HG02678 (cell line): ENCODE results near the gene GTF3C1.

Source experiments
- ATAC-seq: cut with Tn5 transposase; IDR thresholded peaks from one replicate; pipeline ENCODE4 v1.9.1; 2021; ENCODE audit warnings: mild to moderate bottlenecking, moderate library complexity; ENCODE audit not compliant: unreplicated experiment

GTF3C1 gene

DNA sequence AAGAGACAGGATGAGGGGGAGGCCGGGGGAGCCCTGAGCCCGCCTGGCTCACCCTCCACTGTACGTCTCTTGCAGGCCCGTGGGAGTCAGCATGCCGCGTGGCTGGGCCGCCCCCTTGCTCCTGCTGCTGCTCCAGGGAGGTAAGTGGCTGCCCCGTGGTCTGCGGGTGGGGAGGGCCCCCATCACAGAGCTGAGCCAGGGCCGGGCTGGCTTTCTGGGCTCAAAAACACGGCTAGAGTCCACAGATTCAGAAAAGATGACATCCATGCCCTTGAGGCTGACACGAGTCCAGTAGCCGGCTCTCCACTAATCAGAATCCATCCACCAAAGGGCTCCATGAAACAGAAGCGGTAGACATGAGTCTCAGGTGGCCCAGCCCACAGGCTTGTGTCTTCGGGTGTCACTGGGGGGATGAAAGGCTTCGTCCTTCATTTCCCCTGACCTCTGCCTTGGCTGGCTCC lies 119.7 kb downstream of the GTF3C1 start:
- ATAC-seq, result no peak

DNA sequence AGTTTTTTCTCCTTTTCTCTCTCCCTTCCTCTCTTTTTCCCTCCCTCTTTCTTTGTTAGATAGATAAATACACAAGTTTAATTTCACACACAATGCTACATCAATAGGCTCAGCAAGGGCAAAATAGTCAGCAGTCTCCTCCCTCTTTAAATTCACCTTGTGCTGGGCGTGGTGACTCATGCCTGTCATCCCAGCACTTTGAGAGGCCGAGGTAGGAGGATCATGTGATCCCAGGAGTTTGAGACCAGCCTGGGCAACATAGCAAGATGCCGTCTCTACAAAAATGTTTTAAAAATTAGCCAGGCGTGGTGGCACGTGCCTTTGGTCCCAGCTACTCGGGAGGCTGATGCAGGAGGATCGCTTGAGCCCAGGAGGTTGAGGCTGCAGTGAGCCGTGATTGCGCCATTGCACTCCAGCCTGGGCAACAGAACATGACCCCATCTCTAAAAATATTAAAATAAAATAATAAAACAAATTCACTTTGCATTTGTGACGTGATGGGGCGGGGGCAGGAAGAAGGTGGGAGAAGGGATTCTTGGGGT lies 120.3 kb downstream of the GTF3C1 start:
- ATAC-seq, result no peak

DNA sequence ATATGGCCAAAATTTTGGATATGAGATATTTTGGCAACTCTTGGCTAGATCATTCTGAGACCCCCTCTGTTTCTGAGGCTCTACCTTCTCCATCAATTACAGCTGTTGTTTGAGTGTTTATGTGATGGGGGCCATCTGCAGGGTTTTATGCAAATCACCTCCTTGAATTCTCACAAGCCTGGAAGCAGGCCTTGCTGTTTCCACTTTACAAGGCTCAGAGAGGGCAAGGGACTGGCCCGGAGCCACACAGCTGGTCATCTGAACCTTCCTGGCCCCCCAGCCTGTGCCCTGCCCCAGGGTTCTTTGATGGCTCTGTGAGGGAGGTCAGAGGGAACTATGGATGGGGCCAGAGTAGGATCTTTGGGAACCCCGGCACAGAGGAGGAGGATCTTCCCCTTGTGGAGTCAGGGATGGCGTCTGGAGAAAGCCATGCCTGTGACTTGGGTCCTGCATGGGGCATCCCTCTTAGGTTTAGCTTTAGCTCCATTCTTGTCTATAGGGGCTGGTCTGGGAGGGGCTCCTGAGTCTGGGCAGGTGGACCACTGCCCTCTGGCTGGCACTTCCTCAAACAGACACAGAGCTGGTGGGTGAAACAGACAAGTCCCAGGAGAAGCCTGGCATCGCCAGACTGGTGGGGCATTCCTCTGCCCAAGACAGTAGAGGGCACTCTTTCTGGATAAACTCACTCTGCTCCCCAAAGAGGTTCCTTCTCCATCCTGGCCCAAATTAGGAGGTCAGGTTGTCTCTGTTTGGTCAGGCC lies 121.5 kb downstream of the GTF3C1 start:
- no peak for ATAC-seq

DNA sequence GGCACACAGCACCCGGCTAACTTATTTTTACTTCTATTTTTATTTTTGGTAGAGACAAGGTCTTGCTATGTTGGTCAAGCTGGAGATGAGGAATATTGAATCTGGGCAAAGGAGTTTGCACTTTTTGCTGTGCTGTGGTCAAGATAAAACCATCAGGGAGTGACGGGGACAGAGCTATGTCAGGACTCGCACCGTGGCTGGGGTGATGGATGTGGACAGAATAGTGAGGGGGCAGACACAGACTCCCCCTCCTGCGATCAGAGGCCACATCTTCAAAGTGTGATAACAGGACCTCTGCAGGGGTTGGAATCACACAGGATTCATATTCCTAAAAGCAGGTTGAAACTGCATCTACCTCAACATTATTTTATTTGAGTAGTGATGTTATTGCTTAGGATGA lies 122.2 kb downstream of the GTF3C1 start:
- no peak for ATAC-seq

DNA sequence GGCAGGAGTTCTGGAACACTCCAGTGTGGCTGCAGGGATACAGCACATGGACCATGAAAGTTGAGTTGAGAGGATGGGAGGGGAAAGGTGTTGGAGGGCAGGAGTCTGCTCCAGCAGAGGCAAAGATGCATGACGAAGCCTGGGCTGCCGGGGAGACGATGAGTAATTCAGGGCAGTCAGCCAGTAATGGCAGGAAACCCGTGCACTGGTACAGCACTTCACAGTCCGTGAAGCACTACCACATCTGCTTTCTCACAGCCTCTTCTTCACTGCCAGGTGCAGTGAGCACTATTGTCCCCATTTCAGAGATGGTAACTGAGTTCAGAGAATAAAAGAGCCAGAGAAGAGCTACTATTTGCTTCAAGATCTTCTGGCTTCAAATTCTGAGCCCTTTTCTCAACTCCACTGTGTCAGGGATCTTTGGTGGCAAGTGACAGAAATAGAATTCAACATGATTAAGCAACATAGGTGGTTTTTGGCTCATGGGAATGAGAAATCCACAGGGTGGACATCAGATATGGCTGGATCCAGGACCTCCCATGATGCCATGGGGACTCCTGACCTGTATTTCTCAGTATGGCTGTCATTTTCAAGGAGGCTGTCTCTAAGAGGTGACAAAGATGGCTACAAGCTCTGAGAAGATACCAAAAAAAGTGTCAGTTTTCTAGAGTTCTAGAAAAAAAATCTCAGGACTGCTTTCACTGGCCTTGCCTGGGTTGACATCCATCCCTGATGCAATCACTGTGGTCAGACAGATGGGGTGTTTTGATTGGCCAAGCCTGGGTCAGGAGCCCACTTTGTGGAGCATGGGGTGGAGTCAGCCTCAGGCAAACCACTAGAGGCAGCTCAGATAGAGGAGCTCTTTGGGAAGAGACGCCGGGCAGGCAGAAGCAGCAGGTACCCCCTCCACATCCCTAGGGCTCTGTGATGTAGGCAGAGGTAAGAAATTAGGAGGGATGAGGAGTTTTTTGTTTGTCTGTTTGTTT lies 123.0 kb downstream of the GTF3C1 start:
- ATAC-seq, result peak; percentile 71

DNA sequence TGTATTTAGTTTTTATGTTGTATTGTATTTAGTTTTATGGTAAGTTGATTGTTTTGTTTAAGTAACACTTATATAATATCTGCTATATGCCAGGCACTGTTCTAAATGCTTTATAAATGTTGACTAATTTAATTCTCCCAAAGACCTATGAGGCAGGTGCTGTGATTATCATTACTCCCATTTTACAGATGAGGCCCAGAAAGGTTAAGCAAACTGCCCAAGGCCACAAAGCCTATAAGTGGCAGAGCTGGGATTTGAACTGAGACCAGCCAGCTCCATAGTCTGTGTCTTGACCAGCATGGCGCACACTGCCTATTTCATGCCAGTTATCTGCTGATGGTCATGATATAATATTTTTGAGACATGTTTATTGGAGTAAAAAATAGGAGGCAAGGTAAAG lies 123.8 kb downstream of the GTF3C1 start:
- no peak for ATAC-seq

DNA sequence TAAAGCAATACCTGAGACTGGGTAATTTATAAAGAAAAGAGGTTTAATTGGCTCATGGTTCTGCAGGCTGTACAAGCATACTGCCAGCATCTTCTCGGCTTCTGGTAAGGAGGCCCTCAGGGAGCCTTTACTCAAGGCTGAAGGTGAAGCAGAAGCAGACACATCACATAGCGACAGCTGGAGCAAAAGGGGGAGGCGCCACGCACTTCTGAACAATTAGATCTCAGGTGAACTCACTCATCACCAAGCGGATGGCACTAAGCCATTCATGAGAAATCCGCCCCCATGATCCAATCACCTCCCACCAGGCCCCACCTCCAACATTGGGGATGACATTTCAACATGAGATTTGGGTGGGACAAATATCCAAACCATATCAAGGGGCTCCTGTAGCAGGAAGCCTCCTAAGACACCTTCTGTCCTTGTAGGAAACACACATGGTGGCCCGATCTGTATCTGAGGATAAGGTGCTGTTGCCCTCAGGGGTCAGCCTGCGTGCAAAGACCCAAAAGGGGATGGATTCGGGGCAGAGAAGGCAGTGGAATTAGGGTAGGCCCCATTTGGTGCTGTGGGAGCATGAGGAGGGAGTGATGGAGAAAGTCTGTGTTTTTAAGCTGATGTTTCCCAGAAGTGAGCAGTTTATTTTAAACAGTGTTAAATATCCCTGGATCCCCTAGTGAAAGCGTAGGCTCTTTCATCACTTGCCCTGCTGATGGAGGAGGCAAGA lies 124.8 kb downstream of the GTF3C1 start:
- no peak for ATAC-seq

DNA sequence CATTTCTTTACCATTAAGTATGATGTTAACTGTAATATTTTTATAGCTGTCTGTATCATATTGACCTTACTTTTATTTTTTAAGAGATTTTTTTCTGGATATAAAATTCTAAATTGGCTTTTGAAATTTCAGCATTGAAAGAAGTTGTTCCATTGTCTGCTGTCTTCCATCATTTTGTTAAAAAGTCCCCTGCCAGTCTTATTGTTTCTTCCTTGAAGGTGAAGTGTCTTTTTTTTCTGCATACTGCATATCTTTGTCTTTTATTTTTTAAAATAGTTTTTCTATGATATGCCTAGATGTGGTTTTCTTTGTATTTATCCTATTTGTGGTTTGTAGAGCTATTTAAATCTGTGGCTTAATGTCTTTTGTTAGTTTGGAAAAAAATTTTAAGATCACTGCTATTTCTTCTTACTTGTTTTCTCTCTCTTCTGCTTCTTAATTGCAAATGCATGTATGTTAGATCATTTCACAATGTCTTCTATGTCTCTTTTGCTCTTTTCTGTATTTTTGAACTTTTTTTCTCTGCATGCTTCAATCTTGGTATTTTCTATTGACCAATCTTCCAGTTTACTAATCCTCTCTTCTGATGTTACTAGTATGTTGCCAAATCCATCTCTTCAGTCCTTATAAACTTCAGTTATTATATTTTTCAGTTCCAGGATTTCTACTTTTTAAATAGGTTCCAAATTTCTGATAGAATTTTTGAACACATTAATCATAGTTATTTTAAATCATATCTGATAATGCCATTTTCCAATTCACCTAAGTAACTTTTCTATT lies 127.6 kb downstream of the GTF3C1 start:
- ATAC-seq, result no peak

DNA sequence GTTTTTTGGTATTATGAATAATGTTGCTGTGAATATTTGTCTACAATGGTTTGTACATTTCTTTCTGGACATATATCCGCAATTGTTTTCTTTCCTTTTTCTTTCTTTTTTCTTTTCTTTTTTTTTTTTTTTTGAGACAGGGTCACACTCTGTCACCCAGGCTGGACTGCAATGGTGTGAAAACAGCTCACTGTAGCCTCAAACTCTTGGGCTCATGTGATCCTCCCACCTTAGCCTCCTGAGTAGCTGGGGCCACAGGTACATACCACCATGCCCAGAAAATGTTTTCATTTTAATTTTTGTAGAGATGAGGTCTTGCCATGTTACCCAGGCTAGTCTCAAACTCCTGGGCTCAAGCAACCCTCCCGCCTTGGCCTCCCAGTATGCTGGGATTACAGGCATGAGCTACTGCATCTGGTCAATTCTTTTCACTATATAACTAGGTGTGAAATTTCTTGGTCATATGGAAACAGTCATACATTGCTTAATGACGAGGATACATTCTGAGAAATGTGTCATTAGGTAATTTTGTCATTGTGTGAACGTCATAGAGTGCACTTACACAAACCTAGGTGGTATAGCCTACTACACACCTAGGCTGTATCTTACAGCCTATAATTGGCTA lies 132.6 kb downstream of the GTF3C1 start:
- ATAC-seq, result no peak

DNA sequence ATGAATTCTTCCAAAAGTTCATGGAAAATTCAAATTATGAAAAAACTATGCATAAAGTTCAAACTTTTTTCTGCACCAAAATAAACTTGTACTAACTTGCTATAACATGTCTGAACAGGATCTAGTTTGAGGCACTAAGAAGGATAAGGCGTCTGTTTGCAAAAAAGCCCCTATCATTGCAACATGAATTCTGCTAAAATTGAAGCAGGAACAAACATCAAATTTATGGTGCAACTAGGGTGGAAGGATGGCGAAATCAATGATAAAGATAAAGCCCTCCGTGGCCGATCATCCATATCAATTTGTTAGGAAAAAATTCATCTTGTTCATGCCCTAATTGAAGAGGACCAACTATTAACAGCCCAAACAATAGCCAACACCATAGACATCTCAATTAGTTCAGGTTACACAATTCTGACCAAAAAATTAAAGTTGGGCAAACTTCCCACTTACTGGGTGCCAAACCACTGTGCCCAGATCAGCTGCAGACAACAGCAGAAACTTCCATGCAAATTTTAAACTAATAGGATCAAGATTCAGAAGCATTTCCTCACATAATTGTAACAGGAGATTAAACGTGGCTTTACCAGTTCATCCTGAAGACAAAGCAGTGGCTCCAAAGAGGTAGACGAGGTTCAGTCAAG lies 134.8 kb downstream of the GTF3C1 start:
- no peak for ATAC-seq

DNA sequence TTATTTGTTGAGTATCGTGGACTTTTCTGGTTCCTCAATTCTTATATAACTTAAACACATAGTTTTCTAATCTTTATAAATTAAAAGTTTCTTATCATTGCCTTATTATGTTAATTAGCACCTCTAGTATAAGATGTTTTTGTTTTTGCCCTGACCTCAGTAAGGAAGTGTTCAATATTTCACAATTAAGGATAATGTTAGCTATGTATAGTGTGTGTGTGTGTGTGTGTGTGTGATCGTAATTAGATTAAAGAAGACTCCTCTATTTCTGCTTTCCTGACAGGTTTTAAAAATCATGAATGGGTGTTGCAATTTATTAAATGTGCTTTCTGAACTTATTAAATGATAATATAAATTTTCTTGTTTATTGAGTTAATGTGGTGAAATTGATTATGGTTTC lies 135.8 kb downstream of the GTF3C1 start:
- ATAC-seq, result no peak

DNA sequence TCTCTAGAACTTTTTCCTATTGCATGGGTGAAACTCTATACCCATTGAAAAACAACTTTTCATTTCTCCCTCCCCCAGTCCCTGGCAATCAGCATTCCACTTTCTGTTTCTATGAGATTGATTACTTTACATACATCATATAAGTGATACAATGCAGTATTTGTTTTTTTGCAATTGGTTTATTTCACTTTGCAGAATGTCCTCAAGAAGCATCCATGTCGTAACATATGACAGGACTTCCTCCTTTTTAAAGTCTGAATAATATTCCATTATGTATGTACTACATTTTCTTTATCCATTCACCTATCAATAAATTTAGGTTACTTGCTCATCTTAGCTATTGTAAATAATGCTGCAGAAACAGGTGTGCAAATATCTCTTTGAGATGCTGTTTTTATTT lies 139.0 kb downstream of the GTF3C1 start:
- no peak for ATAC-seq
